ENCODE results near the gene THSD4.
A peak's percentile ranks its signal among the peaks of the same experiment; 100 is the strongest.

Gene THSD4

GRCh38 chr15:71455878-71456277 lies 340.6 kb downstream of the THSD4 start:
- DNase-seq (ENCODE audit: low spot score) = no peak

GRCh38 chr15:71456362-71456761 lies 341.1 kb downstream of the THSD4 start:
- DNase-seq (ENCODE audit: low spot score) = no peak

- no peak for DNase-seq (ENCODE audit: low spot score)
Measured at GRCh38 chr15:71456811-71457210, 341.5 kb downstream of the THSD4 start.

- DNase-seq (ENCODE audit: low spot score) = no peak
Measured at GRCh38 chr15:71458089-71458660, 342.9 kb downstream of the THSD4 start.

- DNase-seq (ENCODE audit: low spot score) = no peak
Measured at GRCh38 chr15:71461748-71462147, 346.5 kb downstream of the THSD4 start.

GRCh38 chr15:71462638-71463037 lies 347.4 kb downstream of the THSD4 start:
- no peak for DNase-seq (ENCODE audit: low spot score)

- no peak for DNase-seq (ENCODE audit: low spot score)
Measured at GRCh38 chr15:71463156-71463665, 347.9 kb downstream of the THSD4 start.

- DNase-seq (ENCODE audit: low spot score) = peak; percentile 47
Measured at GRCh38 chr15:71465131-71465955, 350.1 kb downstream of the THSD4 start.

GRCh38 chr15:71468715-71469114 lies 353.4 kb downstream of the THSD4 start:
- DNase-seq (ENCODE audit: low spot score) = no peak

GRCh38 chr15:71469413-71469812 lies 354.1 kb downstream of the THSD4 start:
- no peak for DNase-seq (ENCODE audit: low spot score)

GRCh38 chr15:71471347-71471746 lies 356.1 kb downstream of the THSD4 start:
- DNase-seq (ENCODE audit: low spot score) = no peak

- DNase-seq (ENCODE audit: low spot score) = peak; percentile 42
Measured at GRCh38 chr15:71472566-71472965, 357.3 kb downstream of the THSD4 start.

GRCh38 chr15:71473751-71474150 lies 358.5 kb downstream of the THSD4 start:
- DNase-seq (ENCODE audit: low spot score) = no peak

GRCh38 chr15:71476823-71477222 lies 361.6 kb downstream of the THSD4 start:
- DNase-seq (ENCODE audit: low spot score) = no peak

GRCh38 chr15:71480556-71480955 lies 365.3 kb downstream of the THSD4 start:
- no peak for DNase-seq (ENCODE audit: low spot score)

GRCh38 chr15:71484080-71484479 lies 368.8 kb downstream of the THSD4 start:
- DNase-seq (ENCODE audit: low spot score) = no peak

- DNase-seq (ENCODE audit: low spot score) = no peak
Measured at GRCh38 chr15:71485094-71485693, 369.9 kb downstream of the THSD4 start.

- peak; percentile 14 for DNase-seq (ENCODE audit: low spot score)
Measured at GRCh38 chr15:71489570-71489969, 374.3 kb downstream of the THSD4 start.

GRCh38 chr15:71493526-71493925 lies 378.3 kb downstream of the THSD4 start:
- DNase-seq (ENCODE audit: low spot score) = no peak

- DNase-seq (ENCODE audit: low spot score) = no peak
Measured at GRCh38 chr15:71494563-71495397, 379.5 kb downstream of the THSD4 start.

GRCh38 chr15:71495398-71495780 lies 380.1 kb downstream of the THSD4 start:
- DNase-seq (ENCODE audit: low spot score) = no peak

- no peak for DNase-seq (ENCODE audit: low spot score)
Measured at GRCh38 chr15:71496336-71496955, 381.2 kb downstream of the THSD4 start.
